Activated T-helper 2 cell treated with anti-CD3 and anti-CD28 coated beads, Interferon-gamma antibody, Interleukin-2, Interleukin-4, amounts not matched to agents 10 μg/mL and 5 μg/mL and 100 μg/mL, durations not matched to agents 14 hours and 24 hours and 36 hours (primary cell): ENCODE results near the gene GASK1B. TPM values are rescaled to one million over a fixed set of nuclear protein-coding genes. Genes with fewer than 3 reads are reported as not detected.

Experiments used
- DNase-seq: peaks from one replicate; pipeline ENCODE4 v3.0.0; 2021; ENCODE audit warnings: low spot score
- H3K27ac Mint-ChIP-seq: one replicate; pipeline ENCODE4 v1.8.0; 2021; ENCODE audit warnings: mixed read lengths
- H3K27me3 Mint-ChIP-seq: one replicate; pipeline ENCODE4 v1.8.0; 2021; ENCODE audit warnings: low read depth, mixed read lengths
- H3K36me3 Mint-ChIP-seq: one replicate; pipeline ENCODE4 v1.8.0; 2021; ENCODE audit warnings: low read depth, mixed read lengths
- H3K4me1 Mint-ChIP-seq: one replicate; pipeline ENCODE4 v1.8.0; 2021; ENCODE audit warnings: low read depth, mixed read lengths
- H3K4me3 Mint-ChIP-seq: one replicate; pipeline ENCODE4 v1.8.0; 2021; ENCODE audit warnings: low read depth, mild to moderate bottlenecking, moderate library complexity, mixed read lengths
- H3K9me3 Mint-ChIP-seq: one replicate; pipeline ENCODE4 v1.8.0; 2021; ENCODE audit warnings: mixed read lengths
- intact Hi-C: fragments of 100-400 bp; cut with micrococcal nuclease; formaldehyde crosslinking; loops from one replicate; pipeline ENCODE4 v1.15.1; 2023
- total RNA-seq: library from RNA; stranded (reverse); gene quantifications from 2 replicates; pipeline ENCODE4 v1.2.3, GENCODE V29; 2022

GASK1B gene
- total RNA-seq, 1 donor from 2014 or later = not detected

DNA sequence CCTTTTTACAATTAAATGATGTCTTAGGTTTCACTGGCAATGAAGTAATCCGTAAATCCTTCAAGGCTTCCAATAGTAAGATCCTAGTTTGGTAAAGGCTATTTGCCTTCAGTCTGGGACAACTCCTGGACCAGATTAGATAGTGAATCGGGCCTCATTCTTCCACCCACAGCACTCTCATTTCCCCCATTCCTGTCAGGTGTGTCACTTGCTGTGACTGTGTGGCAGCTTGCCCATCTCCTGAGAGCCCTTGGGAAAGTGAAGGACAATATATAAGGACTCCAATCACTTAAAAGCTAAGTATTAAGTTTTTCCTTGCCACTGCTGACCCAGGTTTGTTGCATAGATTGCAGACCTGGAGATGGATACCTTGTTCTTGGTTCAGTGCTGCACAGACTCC is 3.3 kb upstream of the GASK1B start:
- no peaks in the 10 kb centered on the region for H3K9me3 Mint-ChIP-seq
- H3K4me3 Mint-ChIP-seq = no peak overlapping the region
- H3K4me1 Mint-ChIP-seq = peaks cover 1% of the 10 kb centered on the region
- H3K27ac Mint-ChIP-seq = no peak overlapping the region
- DNase-seq = no peak
- H3K36me3 Mint-ChIP-seq = no peaks in the 10 kb centered on the region
- peaks cover 18% of the 10 kb centered on the region for H3K27me3 Mint-ChIP-seq
- intact Hi-C loops = no loop called here

DNA sequence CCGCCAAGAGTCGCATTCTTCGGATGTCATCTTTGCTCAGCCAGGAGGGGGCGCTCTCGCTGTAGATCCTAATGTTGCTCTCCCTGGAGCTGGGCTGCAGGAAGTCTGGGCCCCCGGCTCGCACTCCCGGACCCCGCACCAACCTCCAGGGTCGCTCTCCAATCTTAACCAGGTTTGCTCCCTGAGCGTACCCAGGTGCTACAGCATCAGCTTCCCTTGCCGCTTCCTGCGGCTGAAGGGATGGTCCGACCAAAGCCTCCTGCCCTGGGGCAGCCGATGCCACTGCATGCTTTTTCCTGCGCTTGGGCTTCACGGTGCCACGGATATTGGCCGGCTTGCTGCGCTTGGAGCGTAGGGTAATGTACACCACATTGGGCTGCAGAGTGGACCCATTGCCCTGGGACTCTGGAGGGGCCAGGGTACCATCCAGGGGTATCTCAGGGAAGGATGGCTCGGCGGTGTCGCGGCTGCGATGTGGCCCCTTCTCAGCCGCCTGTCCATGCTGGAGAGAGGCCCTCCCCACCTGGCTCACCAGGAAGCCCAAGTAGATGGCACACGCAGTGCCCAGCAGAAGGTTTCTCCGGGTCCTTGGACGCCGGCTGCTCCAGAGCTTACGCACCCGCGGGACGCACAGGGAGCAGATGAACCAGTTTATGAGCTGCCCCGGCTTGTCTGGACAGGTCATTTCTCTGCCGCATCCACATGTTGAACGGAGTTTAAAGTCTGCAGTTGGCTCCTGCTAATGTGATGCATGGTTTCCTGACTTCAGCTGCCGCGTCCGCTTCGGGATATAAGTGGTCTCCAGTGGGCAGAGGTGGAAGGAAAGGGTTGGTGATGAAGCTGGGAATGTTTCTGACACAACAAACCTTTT is 1.9 kb downstream of the GASK1B start:
- intact Hi-C loops = no loop called here
- Mint-ChIP-seq H3K27me3 (peaks cover 32% of the 10 kb centered on the region), H3K9me3 (no peaks in the 10 kb centered on the region), H3K4me3 (no peak overlapping the region), H3K36me3 (no peaks in the 10 kb centered on the region), H3K27ac (no peak overlapping the region), H3K4me1 (peaks cover 1% of the 10 kb centered on the region)
- DNase-seq = no peak

DNA sequence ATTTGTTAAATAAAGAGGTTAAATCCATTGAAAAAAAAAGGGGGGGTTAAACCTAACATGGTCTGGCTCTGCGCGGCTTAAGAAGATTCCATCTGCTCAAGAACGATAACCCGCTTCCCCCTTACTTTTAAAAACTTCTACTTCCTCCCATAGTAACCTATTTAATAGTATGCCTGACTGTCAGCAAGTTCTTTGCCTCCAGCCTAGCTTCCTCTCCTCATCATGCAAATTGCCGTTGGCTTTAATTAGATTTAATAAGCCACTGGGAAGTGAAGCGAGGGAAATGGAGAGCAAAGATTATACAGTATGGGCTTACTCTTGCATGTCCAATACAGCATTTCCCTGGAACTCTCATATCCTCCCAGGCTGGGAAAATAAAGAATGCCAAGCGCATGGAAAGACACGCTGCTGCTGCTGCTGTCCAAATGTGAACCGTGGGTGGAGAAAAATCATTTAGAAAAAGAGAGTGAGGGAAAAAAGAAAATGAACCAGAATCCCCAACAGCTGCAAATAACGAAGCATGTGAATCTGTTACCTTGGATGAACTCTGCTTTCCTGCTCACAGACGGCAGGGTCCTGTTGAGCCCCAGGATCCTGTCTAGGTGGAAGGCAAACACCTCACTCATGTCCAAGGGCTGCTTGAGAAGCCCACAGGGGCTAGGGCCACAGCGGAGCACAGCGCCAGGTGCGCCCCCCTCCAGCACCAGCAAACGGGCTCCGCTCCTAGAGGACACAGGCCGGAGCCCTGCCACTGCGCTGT is 2.7 kb downstream of the GASK1B start:
- H3K27me3 Mint-ChIP-seq = peaks cover 31% of the 10 kb centered on the region
- DNase-seq = no peak
- H3K36me3 Mint-ChIP-seq = no peaks in the 10 kb centered on the region
- no peak overlapping the region for H3K27ac Mint-ChIP-seq
- intact Hi-C loops = no loop called here
- H3K9me3 Mint-ChIP-seq = no peaks in the 10 kb centered on the region
- H3K4me1 Mint-ChIP-seq = peaks cover 1% of the 10 kb centered on the region
- H3K4me3 Mint-ChIP-seq = no peak overlapping the region

DNA sequence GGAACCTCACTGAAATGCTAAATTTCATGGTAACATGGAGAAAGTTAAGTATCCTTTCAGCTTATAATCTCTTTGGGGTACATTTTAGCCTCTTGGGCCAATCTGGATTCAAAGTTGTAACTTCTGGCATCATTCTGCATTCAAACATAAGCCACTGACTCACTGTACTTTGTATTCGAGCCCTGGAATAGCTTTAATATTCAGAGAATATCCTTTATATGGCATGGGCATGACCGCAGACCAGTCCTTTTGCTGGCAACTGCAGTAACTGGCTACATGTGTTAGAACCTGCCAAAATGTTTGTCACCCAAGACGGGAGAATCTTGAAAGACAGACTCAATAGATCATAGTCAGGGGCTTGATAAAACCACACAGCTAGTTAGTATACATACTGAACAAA is 3.3 kb downstream of the GASK1B start:
- intact Hi-C loops = no loop called here
- H3K27ac Mint-ChIP-seq = no peak overlapping the region
- H3K4me3 Mint-ChIP-seq = no peak overlapping the region
- no peaks in the 10 kb centered on the region for H3K36me3 Mint-ChIP-seq
- H3K27me3 Mint-ChIP-seq = peaks cover 31% of the 10 kb centered on the region
- no peaks in the 10 kb centered on the region for H3K9me3 Mint-ChIP-seq
- DNase-seq = no peak
- H3K4me1 Mint-ChIP-seq = peaks cover 1% of the 10 kb centered on the region

DNA sequence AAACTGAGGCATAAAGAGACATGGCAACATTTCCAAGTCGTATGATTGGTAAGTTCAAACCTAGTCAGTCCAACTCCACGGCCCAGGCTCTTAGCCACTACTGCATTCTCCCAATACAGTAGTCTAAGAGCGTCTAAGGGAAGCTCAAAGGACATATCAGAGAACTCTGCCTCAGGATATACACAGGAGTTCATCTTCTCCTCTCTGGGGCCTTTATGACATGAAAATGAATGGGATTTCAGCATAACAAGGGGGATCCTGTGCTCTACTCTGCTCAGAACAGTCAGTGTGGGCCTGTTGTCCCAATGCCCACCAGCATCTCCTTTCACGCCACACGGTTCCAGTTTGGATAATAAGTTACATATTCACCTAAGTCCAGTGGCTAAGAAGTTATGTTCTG is 4.2 kb downstream of the GASK1B start:
- peaks cover 31% of the 10 kb centered on the region for H3K27me3 Mint-ChIP-seq
- peaks cover 1% of the 10 kb centered on the region for H3K4me1 Mint-ChIP-seq
- DNase-seq = no peak
- intact Hi-C loops = no loop called here
- H3K36me3 Mint-ChIP-seq = no peaks in the 10 kb centered on the region
- H3K27ac Mint-ChIP-seq = no peak overlapping the region
- H3K4me3 Mint-ChIP-seq = no peak overlapping the region
- no peaks in the 10 kb centered on the region for H3K9me3 Mint-ChIP-seq

DNA sequence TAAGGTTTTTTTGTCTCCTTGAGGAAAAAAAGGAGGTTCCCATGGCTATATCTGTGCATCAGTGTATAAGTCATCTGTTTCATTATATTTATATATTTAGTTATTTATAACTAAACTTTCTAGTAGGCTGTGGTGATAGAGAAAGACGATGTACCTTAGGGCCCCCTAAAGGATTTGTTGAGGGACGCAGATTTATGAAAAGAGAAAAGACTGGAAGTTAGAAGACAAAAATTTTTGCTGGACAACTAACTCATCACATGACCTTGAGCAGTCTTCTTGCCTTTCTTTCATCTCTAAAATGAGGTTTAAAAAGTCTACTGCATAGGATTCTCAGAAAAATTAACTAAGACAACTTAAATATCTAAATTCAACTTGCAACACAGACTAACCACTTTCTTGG is 6.1 kb downstream of the GASK1B start:
- no peaks in the 10 kb centered on the region for H3K36me3 Mint-ChIP-seq

DNA sequence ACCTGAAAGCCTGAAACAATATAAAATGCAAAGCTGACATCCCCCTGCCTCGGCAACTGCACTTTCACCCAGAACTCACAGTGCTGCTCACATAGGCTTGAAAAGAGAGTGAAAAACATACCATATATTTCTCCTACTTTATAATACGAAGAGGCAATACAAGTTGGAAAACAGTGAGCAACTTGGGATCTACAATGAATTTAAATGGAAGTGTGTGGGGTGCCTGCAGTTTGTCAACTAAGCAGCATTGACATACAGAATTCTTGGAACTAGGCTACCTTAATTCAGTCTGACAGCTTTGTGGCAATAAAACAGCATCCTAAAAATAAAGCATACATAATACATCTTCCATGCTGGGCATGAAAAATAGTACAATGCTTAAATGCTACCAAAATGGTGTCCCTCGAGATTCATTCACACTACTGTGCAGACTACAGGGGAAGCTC is 8.0 kb downstream of the GASK1B start:
- intact Hi-C loops = no loop called here
- H3K27ac Mint-ChIP-seq = no peak overlapping the region
- H3K36me3 Mint-ChIP-seq = no peaks in the 10 kb centered on the region
- no peaks in the 10 kb centered on the region for H3K4me1 Mint-ChIP-seq
- no peaks in the 10 kb centered on the region for H3K9me3 Mint-ChIP-seq
- no peak for DNase-seq
- H3K27me3 Mint-ChIP-seq = peaks cover 4% of the 10 kb centered on the region
- H3K4me3 Mint-ChIP-seq = no peak overlapping the region

More for the DNA sequence above, 6.1 kb downstream of the GASK1B start:
- Mint-ChIP-seq H3K9me3 (no peaks in the 10 kb centered on the region), H3K4me3 (no peak overlapping the region), H3K27ac (no peak overlapping the region), H3K27me3 (peaks cover 20% of the 10 kb centered on the region), H3K4me1 (no peaks in the 10 kb centered on the region)
- intact Hi-C loops = no loop called here
- DNase-seq = no peak

DNA sequence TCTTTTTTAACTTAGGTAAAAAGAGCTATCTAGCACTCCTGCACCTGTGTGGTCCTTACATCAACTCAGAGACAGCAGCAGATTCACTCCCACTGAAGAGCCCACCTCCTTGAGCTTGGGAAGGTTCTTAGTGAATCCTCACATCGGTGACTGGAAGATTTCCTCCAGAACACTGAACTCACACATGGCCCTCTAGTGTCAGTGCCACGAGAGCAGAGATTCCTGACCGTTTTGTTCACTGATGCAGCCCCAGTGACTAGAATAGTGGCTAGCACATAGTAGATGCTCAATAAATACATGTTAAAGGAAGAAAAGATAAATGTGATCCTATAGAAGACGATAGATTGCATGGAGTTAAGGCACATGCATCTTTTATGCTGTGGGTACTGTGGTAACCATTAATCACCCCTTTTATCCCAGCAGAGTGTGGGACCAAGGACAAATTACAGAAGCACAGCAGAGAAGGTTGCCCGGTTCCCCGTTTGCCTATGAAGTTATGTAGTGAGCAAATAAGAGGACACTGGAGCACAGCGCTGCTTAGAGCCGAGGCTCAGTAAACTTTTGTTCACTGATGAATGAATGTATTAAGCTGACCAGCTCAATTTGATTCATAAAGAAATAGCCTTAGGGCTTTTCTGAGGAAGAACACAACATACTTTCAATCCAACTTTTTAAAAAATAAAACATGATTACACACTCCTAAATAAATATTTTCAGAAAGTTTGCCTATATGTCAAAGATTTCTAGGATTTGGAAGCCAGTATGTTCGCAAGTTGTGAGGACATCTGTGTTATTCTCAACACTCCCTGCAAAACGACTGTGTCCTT is 8.7 kb downstream of the GASK1B start:
- H3K36me3 Mint-ChIP-seq = no peaks in the 10 kb centered on the region
- no peak overlapping the region for H3K27ac Mint-ChIP-seq
- H3K4me1 Mint-ChIP-seq = no peaks in the 10 kb centered on the region
- no peaks in the 10 kb centered on the region for H3K9me3 Mint-ChIP-seq
- DNase-seq = no peak
- no peaks in the 10 kb centered on the region for H3K27me3 Mint-ChIP-seq
- intact Hi-C loops = no loop called here
- no peak overlapping the region for H3K4me3 Mint-ChIP-seq

DNA sequence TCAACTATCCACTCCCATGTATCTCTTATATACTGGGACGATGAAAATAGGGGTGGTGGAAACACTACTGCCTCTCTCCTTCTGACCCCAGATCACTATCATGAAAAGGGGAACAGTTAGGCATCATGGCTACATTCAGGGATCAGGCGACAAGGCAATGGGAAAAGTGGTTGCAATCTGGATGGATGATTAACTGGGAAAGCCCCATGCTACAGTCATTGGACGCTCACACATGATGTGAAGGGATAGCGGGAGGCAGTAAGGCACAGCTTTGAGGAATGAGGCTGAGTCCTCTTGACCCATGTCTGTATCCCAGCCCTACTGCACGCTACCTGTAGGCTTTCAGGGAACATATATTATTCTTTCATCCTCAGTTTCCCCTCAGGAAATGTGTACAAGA is 10.2 kb downstream of the GASK1B start:
- intact Hi-C loops = no loop called here
- H3K9me3 Mint-ChIP-seq = no peaks in the 10 kb centered on the region
- no peaks in the 10 kb centered on the region for H3K36me3 Mint-ChIP-seq
- no peak overlapping the region for H3K4me3 Mint-ChIP-seq
- no peak overlapping the region for H3K27ac Mint-ChIP-seq
- no peaks in the 10 kb centered on the region for H3K4me1 Mint-ChIP-seq
- H3K27me3 Mint-ChIP-seq = no peaks in the 10 kb centered on the region
- DNase-seq = no peak

DNA sequence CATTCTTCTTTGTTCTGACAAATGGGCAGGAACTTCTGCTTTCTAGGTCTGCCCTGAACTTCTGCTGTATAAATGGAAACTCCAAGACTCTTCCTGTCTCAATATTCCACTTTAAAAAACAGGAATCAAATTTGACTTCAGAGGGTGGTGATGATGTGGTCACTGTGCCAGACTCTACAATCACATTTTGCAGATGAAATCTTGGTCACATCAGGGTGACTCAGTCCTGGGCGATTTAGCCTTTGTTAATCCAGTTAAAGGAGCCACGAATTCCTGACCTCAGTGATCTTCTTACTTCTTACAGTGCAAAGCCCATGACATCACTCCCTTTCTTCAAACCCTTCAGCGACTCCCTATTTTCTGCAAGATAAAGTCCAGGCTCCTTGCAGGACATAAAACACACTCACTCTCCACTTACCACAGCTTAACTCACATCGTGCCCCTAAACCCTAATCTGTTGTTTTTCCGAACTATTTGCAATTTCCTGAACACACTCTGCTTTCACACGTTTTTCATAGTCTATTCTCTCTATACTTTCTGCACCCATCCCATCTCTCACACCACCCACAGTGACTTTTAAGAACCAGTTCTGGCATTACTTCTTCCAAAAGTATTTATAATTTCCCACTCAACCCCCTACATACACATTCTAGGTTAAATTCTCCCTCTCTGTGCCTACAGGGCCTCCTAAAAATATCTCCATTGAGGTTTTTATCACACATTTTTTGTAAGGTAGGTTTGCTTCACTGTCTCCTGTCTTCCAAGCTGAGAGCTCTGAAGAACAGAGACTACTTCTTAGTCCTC is 11.1 kb downstream of the GASK1B start:
- intact Hi-C loops = no loop called here
- no peak for DNase-seq
- Mint-ChIP-seq H3K9me3 (no peaks in the 10 kb centered on the region), H3K27ac (no peak overlapping the region), H3K4me3 (no peak overlapping the region), H3K27me3 (no peaks in the 10 kb centered on the region), H3K4me1 (no peaks in the 10 kb centered on the region), H3K36me3 (no peaks in the 10 kb centered on the region)

DNA sequence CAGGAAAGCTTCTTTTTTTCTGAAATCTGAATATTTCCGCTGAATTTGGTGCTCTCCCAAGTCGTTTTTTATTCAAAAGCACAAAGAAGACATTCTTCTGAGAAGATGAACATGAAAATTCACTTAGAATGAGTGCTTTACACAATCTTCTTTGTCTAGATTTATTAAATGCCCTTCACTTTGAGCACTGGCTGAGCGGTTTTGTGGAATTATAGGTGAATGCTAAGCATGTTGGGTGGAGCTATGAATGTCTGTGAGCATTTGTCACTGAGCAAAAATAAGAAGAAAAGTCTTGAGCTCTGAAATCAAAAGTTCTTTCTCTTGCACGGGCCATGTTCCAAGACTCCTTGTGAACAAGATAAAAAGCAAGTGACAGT is 13.1 kb downstream of the GASK1B start:
- DNase-seq = no peak

DNA sequence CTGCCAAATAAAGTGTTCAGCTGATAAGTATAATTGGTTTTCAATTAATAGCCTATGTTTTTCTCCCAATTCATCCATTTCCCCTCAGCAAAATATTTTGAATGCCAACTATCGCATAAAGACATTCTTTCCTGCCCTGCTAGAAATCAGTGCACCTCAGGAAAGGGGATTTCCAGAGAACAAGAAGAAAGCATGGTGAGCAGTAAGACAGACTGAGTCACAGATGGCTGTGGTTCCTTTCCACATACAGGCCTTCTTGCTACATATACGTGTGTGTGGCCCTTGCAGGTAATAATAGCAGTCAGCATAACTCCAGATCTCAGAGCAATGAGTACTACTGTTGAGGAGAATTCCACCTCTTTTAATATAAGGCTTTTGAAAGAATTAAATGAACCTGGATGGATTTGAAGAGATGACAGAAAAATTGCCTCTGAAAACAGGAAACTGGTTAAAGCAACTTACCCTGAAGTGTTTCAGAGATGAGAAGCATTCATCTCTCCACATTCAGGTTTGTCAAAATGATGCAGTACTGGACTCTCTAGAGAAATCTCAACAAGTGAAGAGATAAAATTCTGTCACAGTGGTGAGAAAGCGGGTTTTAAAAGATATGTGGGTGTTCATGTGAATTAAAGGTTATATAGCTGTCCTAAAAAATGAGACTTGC is 13.6 kb downstream of the GASK1B start:
- H3K27ac Mint-ChIP-seq = no peak overlapping the region
- intact Hi-C loops = no loop called here
- H3K4me1 Mint-ChIP-seq = no peaks in the 10 kb centered on the region
- no peaks in the 10 kb centered on the region for H3K9me3 Mint-ChIP-seq
- no peaks in the 10 kb centered on the region for H3K27me3 Mint-ChIP-seq
- H3K36me3 Mint-ChIP-seq = no peaks in the 10 kb centered on the region
- no peak overlapping the region for H3K4me3 Mint-ChIP-seq
- DNase-seq = no peak

More for the DNA sequence above, 13.1 kb downstream of the GASK1B start:
- intact Hi-C loops = no loop called here
- H3K9me3 Mint-ChIP-seq = no peaks in the 10 kb centered on the region
- no peaks in the 10 kb centered on the region for H3K4me1 Mint-ChIP-seq
- no peaks in the 10 kb centered on the region for H3K27me3 Mint-ChIP-seq
- H3K27ac Mint-ChIP-seq = no peak overlapping the region
- H3K36me3 Mint-ChIP-seq = no peaks in the 10 kb centered on the region
- H3K4me3 Mint-ChIP-seq = no peak overlapping the region
